Activated CD4-positive, alpha-beta memory T cell treated with anti-CD3 and anti-CD28 coated beads, Interleukin-2, amount 10 ng/mL, durations not matched to agents 7 days and 5 days (primary cell): Measurements from ENCODE around the gene ZNF764. TPM values are rescaled to one million over a fixed set of nuclear protein-coding genes. Genes with fewer than 3 reads are reported as not detected.
A peak's percentile ranks its signal among the peaks of the same experiment; 100 is the strongest.
"Not testable (repeated sequence)": the region's sequence is repeated elsewhere in the genome, so short reads cannot be mapped to it uniquely, and the experiment has no call there.

ENCODE experiments used
- CTCF ChIA-PET: fragments of 350-600 bp; sonication (Branson Sonifier 250); formaldehyde crosslinking; loops from one replicate; lab custom pipeline; 2021; ENCODE audit warnings: antibody characterized with exemption, inconsistent platforms; lab: Charles Lee
- POLR2A ChIA-PET: fragments of 350-600 bp; sonication (Branson Sonifier 250); formaldehyde crosslinking; loops from one replicate; lab custom pipeline; 2021; ENCODE audit warnings: antibody characterized with exemption; lab: Charles Lee
- DNase-seq: peaks from one replicate; pipeline ENCODE4 v3.0.0-alpha.2; 2020
- H3K27ac Mint-ChIP-seq: one replicate; pipeline ENCODE4 v1.8.0; 2021; ENCODE audit warnings: mild to moderate bottlenecking, mixed read lengths
- H3K27me3 Mint-ChIP-seq: one replicate; pipeline ENCODE4 v1.8.0; 2021; ENCODE audit warnings: mixed read lengths
- H3K36me3 Mint-ChIP-seq: one replicate; pipeline ENCODE4 v1.8.0; 2021; ENCODE audit warnings: low read depth, mixed read lengths
- H3K4me1 Mint-ChIP-seq: one replicate; pipeline ENCODE4 v1.8.0; 2021; ENCODE audit warnings: mixed read lengths
- H3K4me3 Mint-ChIP-seq: one replicate; pipeline ENCODE4 v1.8.0; 2021; ENCODE audit warnings: mild to moderate bottlenecking, mixed read lengths
- H3K9me3 Mint-ChIP-seq: one replicate; pipeline ENCODE4 v1.8.0; 2021; ENCODE audit warnings: mixed read lengths
- total RNA-seq, 2 experiments: library from RNA; stranded (reverse); gene quantifications; one replicate each; pipeline ENCODE4 v1.2.3, GENCODE V29; 2021

Gene ZNF764
- total RNA-seq, 2 experiments from 2014 or later, result 16.0 to 16.8 TPM

DNA sequence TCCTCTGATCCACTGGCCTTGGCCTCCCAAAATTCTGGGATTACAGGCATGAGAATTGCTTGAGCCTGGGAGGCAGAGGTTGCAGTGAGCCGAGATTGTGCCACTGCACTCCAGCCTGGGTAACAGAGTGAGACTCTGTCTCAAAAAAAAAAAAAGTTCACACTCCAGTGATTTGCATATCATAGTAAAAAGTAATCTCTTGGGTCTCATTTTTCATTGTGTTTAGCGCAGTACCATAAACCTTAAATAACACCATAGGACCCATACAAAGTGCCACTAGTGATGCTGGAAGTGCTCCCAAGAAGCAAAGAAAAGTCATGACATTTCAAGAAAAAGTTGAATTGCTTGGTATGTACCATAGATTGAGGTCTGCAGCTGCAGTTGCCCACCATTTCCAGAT is 31.4 kb upstream of the ZNF764 start:
- peaks cover 16% of the 10 kb centered on the region for H3K36me3 Mint-ChIP-seq
- H3K27ac Mint-ChIP-seq, DNase-seq, CTCF ChIA-PET, H3K9me3 Mint-ChIP-seq, H3K27me3 Mint-ChIP-seq, H3K4me3 Mint-ChIP-seq: not testable (repeated sequence)
- POLR2A ChIA-PET, result interaction anchor here (5.8 kb wide), 1 partner anchor 55 kb away, joined by 58 read pairs; the partner anchor contains the start of gene ZNF747
- H3K4me1 Mint-ChIP-seq, result peaks cover 25% of the 10 kb centered on the region

DNA sequence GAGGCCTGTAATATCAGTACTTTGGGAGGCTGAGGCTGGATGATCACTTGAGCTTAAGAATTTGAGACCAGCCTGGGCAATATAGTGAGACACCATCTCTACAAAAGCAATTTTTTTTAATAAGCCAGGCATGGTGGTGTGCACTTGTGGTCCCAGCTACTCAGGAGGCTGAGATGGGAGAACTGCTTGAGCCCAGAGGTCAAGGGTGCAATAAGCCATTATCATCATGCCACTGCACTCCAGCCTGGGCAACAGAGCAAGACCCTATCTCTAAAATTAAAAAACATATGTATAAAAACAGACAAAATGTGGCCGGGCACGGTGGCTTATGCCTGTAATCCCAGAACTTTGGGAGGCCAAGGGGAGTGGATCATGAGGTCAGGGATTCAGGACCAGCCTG is 30.5 kb upstream of the ZNF764 start:
- DNase-seq, result no peak
- ChIA-PET POLR2A (interaction anchor here (4.9 to 5.8 kb wide), 2 partner anchors 17 to 54 kb away, joined by 58 to 88 read pairs; partner anchors contain the start of genes ZNF688 and ZNF747), CTCF (interaction anchor here (0.8 to 2.0 kb wide), 2 partner anchors 9 to 30 kb away, joined by 3 to 12 read pairs; partner anchors contain the start of gene ZNF764)
- no peak overlapping the region for H3K27ac Mint-ChIP-seq
- no peaks in the 10 kb centered on the region for H3K27me3 Mint-ChIP-seq
- no peaks in the 10 kb centered on the region for H3K9me3 Mint-ChIP-seq
- H3K4me1 Mint-ChIP-seq, result peaks cover 29% of the 10 kb centered on the region
- H3K36me3 Mint-ChIP-seq, result peaks cover 16% of the 10 kb centered on the region
- H3K4me3 Mint-ChIP-seq, result no peak overlapping the region

DNA sequence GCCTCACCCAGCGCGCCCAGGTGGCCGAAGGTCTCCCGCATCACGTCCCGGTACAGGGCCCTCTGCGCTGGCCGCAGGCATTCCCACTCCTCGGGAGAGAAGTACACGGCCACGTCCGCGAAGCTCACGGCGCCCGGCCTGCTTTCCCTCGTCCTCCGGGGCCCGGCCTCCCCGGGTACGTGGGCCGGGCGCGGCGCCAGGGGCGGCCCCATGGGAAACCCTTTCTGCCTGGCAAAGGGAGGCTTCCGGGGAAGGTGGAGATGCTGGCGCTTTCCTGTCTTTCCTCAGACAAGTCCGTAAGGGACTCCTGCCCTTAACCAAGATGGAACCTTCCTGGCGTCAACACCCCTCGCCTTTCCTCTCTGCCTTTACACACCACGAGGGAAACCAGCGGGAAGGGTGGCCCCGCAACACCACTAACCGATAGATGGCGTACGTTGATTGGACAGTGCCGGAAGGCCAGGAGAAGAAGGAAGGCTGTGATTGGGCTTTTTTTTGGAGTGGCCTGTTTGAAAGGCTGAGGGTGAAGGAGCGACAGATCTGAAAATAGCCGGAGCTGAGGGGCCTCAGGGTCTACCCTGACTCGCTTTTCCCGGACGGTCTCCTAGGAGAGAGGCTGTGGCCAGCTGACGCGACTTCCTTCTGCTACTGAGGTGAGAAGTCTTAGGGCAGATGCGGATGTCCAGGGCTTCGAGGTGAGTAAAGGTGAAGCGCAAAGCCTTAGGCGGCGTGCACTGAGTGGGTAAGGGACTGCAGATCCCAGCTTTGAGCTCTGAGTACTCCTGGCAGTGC is 27.4 kb upstream of the ZNF764 start, which contains the start of gene ZNF785:
Gene ZNF785 (minus strand): TSS at position 298 of the 792 bp plus-strand sequence. CDS start 86 bp downstream, at position 212.
- Mint-ChIP-seq H3K27me3 (no peaks in the 10 kb centered on the region), H3K27ac (peak within 1 kb of the TSS; percentile 61), H3K36me3 (peaks cover 41% of the 10 kb centered on the region), H3K9me3 (no peaks in the 10 kb centered on the region), H3K4me3 (peak within 1 kb of the TSS; percentile 77), H3K4me1 (peaks cover 36% of the 10 kb centered on the region)
- ChIA-PET POLR2A (interaction anchor here (0.7 to 5.8 kb wide), 25 partner anchors 10 to 520 kb away, joined by 3 to 88 read pairs (median 5); partner anchors contain the start of genes ALDOA, DCTPP1, ITGAL and PRR14), CTCF (interaction anchor here (0.7 to 3.5 kb wide), 13 partner anchors 13 to 167 kb away, joined by 3 to 19 read pairs (median 4); partner anchors contain the start of genes DCTPP1, FBRS, ZNF688 and ZNF689)
- DNase-seq, result peak; percentile 96

DNA sequence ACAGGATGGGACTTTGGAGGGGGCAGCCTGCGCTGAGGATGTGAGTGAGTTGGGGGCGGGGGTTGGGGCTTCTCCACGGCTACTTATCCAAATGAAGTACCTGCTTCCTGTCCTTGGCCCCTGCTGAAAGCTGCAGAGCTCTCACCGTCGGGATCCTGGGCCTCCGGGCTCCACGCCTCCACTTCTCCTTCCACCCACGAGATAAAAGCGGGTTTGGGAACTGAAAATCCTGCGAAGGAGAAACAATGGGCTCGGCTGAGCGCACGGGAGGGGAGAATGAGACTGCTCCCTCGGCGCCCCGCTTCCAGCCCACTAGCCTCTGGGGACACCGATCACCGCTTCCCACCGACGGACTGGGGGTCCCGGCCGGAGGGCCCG is 26.8 kb upstream of the ZNF764 start:
- Mint-ChIP-seq H3K36me3 (peaks cover 41% of the 10 kb centered on the region), H3K4me1 (peaks cover 36% of the 10 kb centered on the region), H3K9me3 (no peaks in the 10 kb centered on the region), H3K27me3 (no peaks in the 10 kb centered on the region), H3K4me3 (peak overlapping the region; percentile 77), H3K27ac (peak overlapping the region; percentile 61)
- CTCF ChIA-PET, result interaction anchor here (0.7 to 3.5 kb wide), 10 partner anchors 13 to 167 kb away, joined by 3 to 19 read pairs (median 7); partner anchors contain the start of genes DCTPP1, ZNF688, ZNF689 and ZNF747
- POLR2A ChIA-PET, result interaction anchor here (0.7 to 5.8 kb wide), 15 partner anchors 13 to 202 kb away, joined by 3 to 88 read pairs (median 9); partner anchors contain the start of genes DCTPP1, PRR14, SEPTIN1 and ZNF688
- peak; percentile 22 for DNase-seq

DNA sequence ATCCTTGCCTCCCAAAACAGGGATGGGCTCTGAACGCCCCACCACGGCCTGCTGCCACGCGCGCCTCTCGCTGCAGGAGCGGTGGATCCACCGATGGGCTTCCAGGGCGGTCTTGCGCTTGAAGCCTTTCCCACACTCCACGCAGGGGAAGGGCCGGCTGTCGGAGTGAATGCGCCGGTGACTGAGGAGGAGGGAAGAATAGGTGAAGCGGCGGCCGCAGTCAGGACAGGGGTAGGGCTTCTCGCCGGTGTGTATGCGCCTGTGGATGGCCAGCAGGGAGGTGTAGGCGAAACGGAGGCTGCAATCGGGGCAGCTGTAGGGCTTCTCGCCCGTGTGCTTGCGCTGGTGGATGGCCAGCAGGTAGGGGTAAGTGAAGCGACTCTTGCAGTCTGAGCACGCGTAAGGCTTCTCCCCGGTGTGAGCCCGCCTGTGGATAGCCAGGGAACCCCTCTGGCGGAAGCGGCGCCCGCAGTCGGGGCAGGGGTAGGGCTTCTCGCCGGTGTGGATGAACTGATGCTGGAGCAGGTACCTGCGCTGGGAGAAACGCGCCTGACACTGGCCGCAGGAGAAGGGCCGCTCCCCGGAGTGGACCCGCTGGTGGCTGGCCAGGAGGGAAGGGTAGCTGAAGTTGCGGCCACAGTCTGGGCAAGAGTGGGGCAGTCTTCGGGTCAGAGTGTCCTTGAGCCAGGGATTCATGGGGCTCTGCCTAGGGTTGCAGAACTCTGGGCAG is 24.6 kb upstream of the ZNF764 start:
- Mint-ChIP-seq H3K27ac (no peak overlapping the region), H3K4me3 (no peak overlapping the region), H3K9me3 (no peaks in the 10 kb centered on the region), H3K36me3 (peaks cover 46% of the 10 kb centered on the region), H3K4me1 (peaks cover 34% of the 10 kb centered on the region), H3K27me3 (no peaks in the 10 kb centered on the region)
- CTCF ChIA-PET, result no interaction called here
- DNase-seq, result no peak
- POLR2A ChIA-PET, result interaction anchor here (0.9 to 1.7 kb wide), 2 partner anchors 11 to 24 kb away, joined by 3 to 8 read pairs; partner anchors contain the start of genes ZNF688 and ZNF764

DNA sequence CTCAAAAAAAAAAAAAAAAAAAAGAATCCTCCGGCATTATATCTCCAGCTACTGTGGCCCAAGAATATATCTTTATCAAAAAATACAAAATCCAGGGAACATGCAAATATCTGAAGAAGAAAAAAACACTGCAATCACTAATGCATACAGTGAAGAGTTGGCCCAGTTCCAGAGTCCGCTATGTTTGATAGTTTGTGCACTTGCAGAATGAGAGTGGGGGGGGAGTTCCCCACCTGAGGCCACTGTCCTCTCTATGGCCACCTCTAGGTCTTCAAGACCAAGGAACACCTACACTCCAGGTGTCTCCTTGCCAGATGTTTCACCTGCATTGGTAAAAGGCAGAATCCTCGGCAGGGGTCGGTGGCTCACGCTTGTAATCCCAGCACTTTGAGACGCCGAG is 23.3 kb upstream of the ZNF764 start:
- Mint-ChIP-seq H3K27ac (no peak overlapping the region), H3K36me3 (peaks cover 42% of the 10 kb centered on the region), H3K9me3 (no peaks in the 10 kb centered on the region), H3K4me1 (peaks cover 23% of the 10 kb centered on the region), H3K27me3 (no peaks in the 10 kb centered on the region), H3K4me3 (no peak overlapping the region)
- ChIA-PET POLR2A (interaction anchor here (1.7 kb wide), 1 partner anchor 9 kb away, joined by 8 read pairs; the partner anchor contains the start of gene ZNF688), CTCF (interaction anchor here (0.9 to 1.4 kb wide), 2 partner anchors 10 to 34 kb away, joined by 3 to 4 read pairs; partner anchors contain the start of gene ZNF688)
- no peak for DNase-seq

DNA sequence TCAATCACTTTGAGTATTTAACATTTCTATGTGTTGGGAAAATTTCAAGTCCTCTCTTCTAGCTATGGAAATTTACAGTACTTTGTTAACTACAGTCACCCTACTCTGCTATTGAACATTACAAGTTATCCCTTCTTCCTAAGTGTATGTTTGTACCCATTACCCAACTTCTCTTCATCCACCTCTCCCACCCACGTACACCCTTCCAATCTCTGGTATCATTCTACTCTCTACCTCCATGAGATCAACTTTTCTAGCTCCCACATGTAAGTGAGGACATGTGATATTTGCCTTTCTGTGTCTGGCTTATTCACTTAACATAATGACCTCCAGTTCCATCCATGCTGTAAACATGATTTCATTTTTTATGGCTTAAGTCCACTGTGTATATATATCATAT is 16.5 kb upstream of the ZNF764 start:
- H3K4me3 Mint-ChIP-seq, result no peak overlapping the region
- H3K9me3 Mint-ChIP-seq, result no peaks in the 10 kb centered on the region
- ChIA-PET CTCF (interaction anchor here (0.5 to 1.3 kb wide), 5 partner anchors 17 to 145 kb away, joined by 3 to 4 read pairs (median 3); partner anchors contain the start of gene DCTPP1), POLR2A (interaction anchor here (1.2 kb wide), 1 partner anchor 40 kb away, joined by 3 read pairs; the partner anchor contains the start of gene ZNF747)
- DNase-seq, result no peak
- H3K27ac Mint-ChIP-seq, result peak overlapping the region; percentile 2
- H3K27me3 Mint-ChIP-seq, result no peaks in the 10 kb centered on the region
- peaks cover 21% of the 10 kb centered on the region for H3K36me3 Mint-ChIP-seq
- peaks cover 35% of the 10 kb centered on the region for H3K4me1 Mint-ChIP-seq

DNA sequence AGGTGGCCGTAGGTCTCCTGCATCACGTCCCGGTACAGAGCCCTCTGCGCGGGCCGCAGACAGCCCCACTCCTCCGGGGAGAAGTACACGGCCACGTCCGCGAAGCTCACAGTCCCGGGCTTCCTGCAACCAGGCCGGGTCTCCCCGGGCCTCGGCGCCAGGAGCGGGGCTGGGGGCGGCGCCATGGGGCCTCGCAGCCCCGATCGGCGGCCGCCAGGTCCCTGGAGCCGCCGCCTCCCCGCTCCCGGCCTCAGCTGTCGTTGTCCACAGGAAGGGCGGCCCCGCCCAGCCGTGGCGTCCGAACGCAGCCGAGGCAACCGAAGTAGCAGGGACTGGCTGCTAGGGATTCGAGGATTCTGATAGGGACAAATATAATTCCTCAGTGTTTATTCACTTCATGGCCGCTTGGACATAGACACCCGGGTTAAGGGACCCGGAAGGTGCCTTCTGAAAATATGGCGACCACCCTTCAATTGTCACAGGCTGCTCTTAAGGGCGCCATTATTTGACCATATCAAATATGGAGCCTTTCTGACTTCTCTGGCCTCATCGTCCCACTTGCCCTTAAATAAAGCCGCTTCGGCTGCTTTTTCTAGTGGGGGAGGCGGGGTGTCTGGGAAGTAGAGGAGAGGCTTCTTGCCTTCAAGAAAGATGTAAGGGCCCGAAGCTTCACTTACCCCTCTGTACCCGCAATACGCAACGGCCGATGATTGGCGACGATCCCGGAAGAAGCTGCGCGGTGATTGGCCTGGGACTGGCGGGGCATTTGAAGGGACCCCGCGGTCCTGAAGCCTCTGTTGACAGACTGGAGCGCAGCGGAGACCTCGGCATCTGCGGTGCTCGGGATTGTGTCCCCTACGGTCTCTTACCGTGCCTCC is 13.5 kb upstream of the ZNF764 start, which contains the start of gene ZNF688:
Gene ZNF688 (minus strand): TSS at position 270 of the 878 bp plus-strand sequence. CDS start 85 bp downstream, at position 185.
- CTCF ChIA-PET, result interaction anchor here (0.6 to 2.4 kb wide), 24 partner anchors 9 to 554 kb away, joined by 3 to 26 read pairs (median 4); partner anchors contain the start of genes DCTPP1, FBRS, PRR14 and SEPTIN1

DNA sequence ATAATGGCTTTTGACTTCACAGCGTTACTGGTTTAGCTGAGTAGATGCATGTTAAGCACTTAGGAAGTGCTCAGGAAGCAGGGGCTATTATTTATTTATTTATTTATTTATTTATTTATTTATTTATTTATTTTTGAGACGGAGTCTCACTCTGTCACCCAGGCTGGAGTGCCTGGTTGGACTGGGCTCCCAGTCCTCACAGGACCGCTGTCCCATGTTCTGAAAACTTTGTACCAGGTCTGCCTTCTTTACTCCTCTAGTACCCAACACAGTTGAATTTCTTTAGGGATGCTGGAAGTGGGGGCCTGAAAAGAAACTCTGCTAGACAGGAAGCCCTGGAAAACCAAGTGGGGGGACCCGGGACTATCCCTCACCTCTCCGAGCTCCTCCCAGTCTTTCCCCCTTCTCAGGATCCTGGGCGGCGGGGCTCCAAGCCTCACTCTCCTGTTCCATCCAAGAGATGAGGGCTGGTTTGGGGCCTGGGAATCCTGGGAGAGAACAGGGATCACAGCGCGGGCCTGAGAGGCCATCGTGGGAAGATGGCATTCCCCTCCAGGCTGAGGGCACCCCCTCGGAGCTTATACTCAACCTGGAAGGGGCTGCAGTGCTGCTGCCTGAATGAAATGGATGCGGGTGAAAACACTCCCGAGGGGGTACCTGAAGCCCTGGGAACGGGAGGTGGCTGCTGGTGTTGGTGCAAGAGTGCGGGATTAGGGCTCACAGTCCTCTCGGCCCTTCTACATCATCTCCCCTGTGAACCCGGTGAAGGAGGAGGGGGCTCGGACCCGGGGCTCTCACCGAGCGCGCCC is 12.7 kb upstream of the ZNF764 start:
- Mint-ChIP-seq H3K9me3 (no peaks in the 10 kb centered on the region), H3K36me3 (peaks cover 12% of the 10 kb centered on the region), H3K4me3 (peak overlapping the region; percentile 81), H3K27ac (peak overlapping the region; percentile 84), H3K4me1 (peaks cover 63% of the 10 kb centered on the region), H3K27me3 (no peaks in the 10 kb centered on the region)
- ChIA-PET POLR2A (interaction anchor here (0.8 to 3.7 kb wide), 23 partner anchors 11 to 200 kb away, joined by 3 to 129 read pairs (median 8); partner anchors contain the start of genes DCTPP1, FBRS, ITGAL and PRR14), CTCF (interaction anchor here (0.6 to 2.4 kb wide), 7 partner anchors 9 to 553 kb away, joined by 3 to 26 read pairs (median 3); partner anchors contain the start of genes SEPTIN1 and ZNF764)
- DNase-seq, result no peak

More for the DNA sequence above, 13.5 kb upstream of the ZNF764 start, which contains the start of gene ZNF688:
- peak within 1 kb of the TSS; percentile 82 for H3K4me3 Mint-ChIP-seq
- H3K36me3 Mint-ChIP-seq, result peaks cover 12% of the 10 kb centered on the region
- peak; percentile 96 for DNase-seq
- peaks cover 58% of the 10 kb centered on the region for H3K4me1 Mint-ChIP-seq
- no peaks in the 10 kb centered on the region for H3K9me3 Mint-ChIP-seq
- H3K27me3 Mint-ChIP-seq, result no peaks in the 10 kb centered on the region
- POLR2A ChIA-PET, result interaction anchor here (0.6 to 3.7 kb wide), 29 partner anchors 10 to 201 kb away, joined by 3 to 129 read pairs (median 5); partner anchors contain the start of genes DCTPP1, FBRS, ITGAL and PRR14
- peak within 1 kb of the TSS; percentile 90 for H3K27ac Mint-ChIP-seq
